GF-D8 (cell line): ENCODE measurements around the gene TTC39C.
A peak's percentile ranks its signal among the peaks of the same experiment; 100 is the strongest.
"Not testable (repeated sequence)": the region's sequence is repeated elsewhere in the genome, so short reads cannot be mapped to it uniquely, and the experiment has no call there.

ENCODE experiments used
- DNase-seq: peaks from one replicate; lab custom pipeline; 2025; lab: John Stamatoyannopoulos, UW

TTC39C gene

GRCh38 chr18:24054130-24054529, 39.6 kb downstream of the TTC39C start:
- no peak for DNase-seq

- no peak for DNase-seq
Observed at GRCh38 chr18:24055009-24055804, 40.7 kb downstream of the TTC39C start.

- no peak for DNase-seq
Observed at GRCh38 chr18:24055878-24056277, 41.3 kb downstream of the TTC39C start.

GRCh38 chr18:24056506-24056905, 42.0 kb downstream of the TTC39C start:
- no peak for DNase-seq

GRCh38 chr18:24057804-24058203, 43.2 kb downstream of the TTC39C start:
- no peak for DNase-seq

GRCh38 chr18:24059385-24059784, 44.8 kb downstream of the TTC39C start:
- DNase-seq = not testable (repeated sequence)

GRCh38 chr18:24060644-24061043, 46.1 kb downstream of the TTC39C start:
- DNase-seq = no peak

GRCh38 chr18:24063121-24063731, 48.7 kb downstream of the TTC39C start:
- DNase-seq = no peak

- no peak for DNase-seq
Observed at GRCh38 chr18:24064391-24065100, 50.0 kb downstream of the TTC39C start.

GRCh38 chr18:24065906-24066305, 51.4 kb downstream of the TTC39C start:
- DNase-seq = no peak

- DNase-seq = no peak
Observed at GRCh38 chr18:24068945-24069693, 54.6 kb downstream of the TTC39C start.

- DNase-seq = no peak
Observed at GRCh38 chr18:24071029-24071428, 56.5 kb downstream of the TTC39C start.

- DNase-seq = no peak
Observed at GRCh38 chr18:24071779-24072178, 57.2 kb downstream of the TTC39C start.

GRCh38 chr18:24072743-24073142, 58.2 kb downstream of the TTC39C start:
- no peak for DNase-seq

- DNase-seq = no peak
Observed at GRCh38 chr18:24073791-24074190, 59.2 kb downstream of the TTC39C start.

GRCh38 chr18:24074757-24075156, 60.2 kb downstream of the TTC39C start:
- not testable (repeated sequence) for DNase-seq

GRCh38 chr18:24075767-24076597, 61.4 kb downstream of the TTC39C start:
- DNase-seq = peak; percentile 33

- no peak for DNase-seq
Observed at GRCh38 chr18:24076950-24077349, 62.4 kb downstream of the TTC39C start.

GRCh38 chr18:24078391-24078790, 63.8 kb downstream of the TTC39C start:
- no peak for DNase-seq

GRCh38 chr18:24080861-24081260, 66.3 kb downstream of the TTC39C start:
- DNase-seq = no peak

- DNase-seq = no peak
Observed at GRCh38 chr18:24083550-24083949, 69.0 kb downstream of the TTC39C start.
